ENCODE results near the gene EPS8.

The EPS8 gene

DNA sequence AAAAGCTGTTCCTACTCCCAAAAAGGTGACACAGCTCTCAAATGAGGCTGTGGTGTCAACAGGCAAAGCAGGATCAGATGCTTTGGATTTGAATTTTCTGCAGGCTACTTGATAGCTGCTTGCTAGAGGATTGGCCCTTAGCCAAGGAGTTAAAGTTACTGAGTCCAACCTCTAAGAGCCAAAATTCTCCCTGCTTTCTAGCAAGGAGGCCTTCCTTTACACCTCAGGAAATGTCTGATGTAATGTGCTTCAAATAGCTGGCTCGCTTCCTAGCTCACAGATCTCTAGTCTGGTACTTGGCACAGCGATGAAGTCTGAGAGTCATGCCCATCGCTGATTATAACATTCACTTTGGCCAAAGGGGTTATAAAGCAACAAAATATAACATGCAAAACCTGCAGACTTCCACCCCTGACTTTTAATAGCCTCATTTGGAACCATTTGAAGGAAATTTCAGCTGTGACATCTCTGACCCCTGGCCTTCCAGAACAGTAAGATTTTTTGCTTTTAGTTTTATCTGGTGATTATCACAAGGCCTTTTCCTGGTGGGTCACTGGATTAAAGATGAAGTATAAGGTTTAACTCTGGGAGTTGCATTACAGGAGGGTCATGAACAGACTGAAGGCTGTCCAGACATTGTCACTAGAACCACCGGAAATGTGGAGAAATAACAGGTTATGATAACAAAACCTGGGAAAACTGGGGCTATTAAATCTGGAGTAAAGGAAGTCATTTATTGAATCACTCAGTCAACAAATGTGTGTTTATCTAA is 189.7 kb downstream of the EPS8 start:
- Histone ChIP-seq H3K9me2 (ENCODE audit: low read depth, low read length) (no peaks in the 10 kb centered on the region), H3K27ac (ENCODE audit: low read depth, low read length, poor library complexity, severe bottlenecking) (no peak overlapping the region), H4K20me1 (ENCODE audit: insufficient read depth, low read length) (no peaks in the 10 kb centered on the region), H3F3A (ENCODE audit: insufficient read depth, low read length) (no peaks in the 10 kb centered on the region), H3K27me3 (ENCODE audit: insufficient read depth, low read length) (no peaks in the 10 kb centered on the region), H3K4me2 (ENCODE audit: low read length) (no peak overlapping the region), H3K36me3 (ENCODE audit: insufficient read depth, low read length) (no peaks in the 10 kb centered on the region), H3K9ac (ENCODE audit: low read length) (no peak overlapping the region), H3K9me3 (ENCODE audit: low read length) (no peaks in the 10 kb centered on the region), H3K4me1 (ENCODE audit: insufficient read depth, low read length, severe bottlenecking) (no peaks in the 10 kb centered on the region), H3K4me3 (ENCODE audit: low read depth, low read length, poor library complexity, severe bottlenecking) (no peak overlapping the region), H3K79me2 (ENCODE audit: insufficient read depth, low read length) (no peaks in the 10 kb centered on the region), H2AFZ (ENCODE audit: low read length) (no peak overlapping the region)
- TF ChIP-seq EZH2 (IDR thresholded peaks at IDR 0.05; ENCODE audit: borderline replicate concordance, low read length): no peak
- TF ChIP-seq, protein P1, sequence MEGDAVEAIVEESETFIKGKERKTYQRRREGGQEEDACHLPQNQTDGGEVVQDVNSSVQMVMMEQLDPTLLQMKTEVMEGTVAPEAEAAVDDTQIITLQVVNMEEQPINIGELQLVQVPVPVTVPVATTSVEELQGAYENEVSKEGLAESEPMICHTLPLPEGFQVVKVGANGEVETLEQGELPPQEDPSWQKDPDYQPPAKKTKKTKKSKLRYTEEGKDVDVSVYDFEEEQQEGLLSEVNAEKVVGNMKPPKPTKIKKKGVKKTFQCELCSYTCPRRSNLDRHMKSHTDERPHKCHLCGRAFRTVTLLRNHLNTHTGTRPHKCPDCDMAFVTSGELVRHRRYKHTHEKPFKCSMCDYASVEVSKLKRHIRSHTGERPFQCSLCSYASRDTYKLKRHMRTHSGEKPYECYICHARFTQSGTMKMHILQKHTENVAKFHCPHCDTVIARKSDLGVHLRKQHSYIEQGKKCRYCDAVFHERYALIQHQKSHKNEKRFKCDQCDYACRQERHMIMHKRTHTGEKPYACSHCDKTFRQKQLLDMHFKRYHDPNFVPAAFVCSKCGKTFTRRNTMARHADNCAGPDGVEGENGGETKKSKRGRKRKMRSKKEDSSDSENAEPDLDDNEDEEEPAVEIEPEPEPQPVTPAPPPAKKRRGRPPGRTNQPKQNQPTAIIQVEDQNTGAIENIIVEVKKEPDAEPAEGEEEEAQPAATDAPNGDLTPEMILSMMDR (IDR thresholded peaks at IDR 0.05; ENCODE audit: low read length): no peak

DNA sequence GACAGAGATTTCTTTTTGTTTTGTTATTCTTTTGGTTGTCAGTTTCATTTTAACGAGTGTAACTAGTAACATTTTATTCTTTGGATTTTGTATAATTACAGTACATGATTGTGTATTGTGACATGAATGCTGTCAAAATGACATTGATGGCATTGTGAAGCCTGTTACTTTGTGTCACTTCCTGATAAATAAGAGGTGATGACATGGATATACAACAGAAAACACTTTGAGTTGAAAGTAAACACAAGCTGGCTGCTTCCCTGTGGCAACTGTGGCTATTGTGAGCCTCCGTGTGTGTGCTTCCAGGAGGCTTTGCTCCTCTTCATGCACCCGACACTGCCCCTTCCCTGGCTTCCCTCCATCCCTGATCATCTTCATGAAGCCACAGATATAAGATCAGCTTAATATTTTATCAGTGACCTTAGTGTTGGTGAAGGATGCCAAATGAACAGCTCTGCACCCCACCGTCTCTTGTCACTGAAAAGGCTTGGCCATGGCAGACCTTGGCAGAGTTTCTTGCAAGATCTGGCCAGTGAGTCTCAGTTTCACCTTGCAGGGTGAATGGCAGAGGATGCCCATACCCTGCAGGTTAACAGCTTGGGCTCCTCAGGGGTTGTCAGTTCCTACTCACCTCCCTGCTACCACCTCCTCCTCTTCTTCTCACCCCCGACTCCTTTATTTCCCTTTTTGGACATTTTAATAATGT is 191.9 kb downstream of the EPS8 start:
- Histone ChIP-seq H3K9ac (ENCODE audit: low read length) (no peak overlapping the region), H3K4me3 (ENCODE audit: low read depth, low read length, poor library complexity, severe bottlenecking) (no peak overlapping the region), H3K36me3 (ENCODE audit: insufficient read depth, low read length) (no peaks in the 10 kb centered on the region), H3F3A (ENCODE audit: insufficient read depth, low read length) (no peaks in the 10 kb centered on the region), H3K27me3 (ENCODE audit: insufficient read depth, low read length) (no peaks in the 10 kb centered on the region), H3K4me1 (ENCODE audit: insufficient read depth, low read length, severe bottlenecking) (no peaks in the 10 kb centered on the region), H3K27ac (ENCODE audit: low read depth, low read length, poor library complexity, severe bottlenecking) (no peak overlapping the region), H3K9me2 (ENCODE audit: low read depth, low read length) (no peaks in the 10 kb centered on the region), H3K9me3 (ENCODE audit: low read length) (no peaks in the 10 kb centered on the region), H3K79me2 (ENCODE audit: insufficient read depth, low read length) (no peaks in the 10 kb centered on the region), H3K4me2 (ENCODE audit: low read length) (no peak overlapping the region), H4K20me1 (ENCODE audit: insufficient read depth, low read length) (no peaks in the 10 kb centered on the region), H2AFZ (ENCODE audit: low read length) (no peak overlapping the region)
- TF ChIP-seq, protein P1 (IDR thresholded peaks at IDR 0.05; ENCODE audit: low read length): no peak
- TF ChIP-seq EZH2 (IDR thresholded peaks at IDR 0.05; ENCODE audit: borderline replicate concordance, low read length): no peak

DNA sequence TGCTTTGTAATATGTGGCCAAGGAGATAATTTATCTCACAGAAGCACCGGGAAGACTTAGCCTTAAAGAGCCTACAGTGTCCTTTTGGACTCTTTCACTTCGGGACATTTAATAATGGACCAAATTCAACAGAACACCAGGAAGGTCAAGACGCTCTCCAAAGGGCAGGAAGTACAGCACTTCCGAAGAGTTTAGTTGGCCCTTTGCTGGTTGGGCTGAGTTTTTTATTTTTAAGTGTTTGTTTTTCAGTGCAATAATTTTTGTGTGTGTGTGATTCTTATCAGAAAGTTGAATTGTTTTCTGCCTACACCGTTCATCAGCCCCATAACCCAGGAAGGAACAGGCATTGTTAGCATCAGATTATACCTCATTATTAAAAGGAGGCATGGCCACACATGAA is 193.0 kb downstream of the EPS8 start:
- Histone ChIP-seq H3K9ac (ENCODE audit: low read length) (no peak overlapping the region), H3K4me3 (ENCODE audit: low read depth, low read length, poor library complexity, severe bottlenecking) (no peak overlapping the region), H3K79me2 (ENCODE audit: insufficient read depth, low read length) (no peaks in the 10 kb centered on the region), H3K27me3 (ENCODE audit: insufficient read depth, low read length) (no peaks in the 10 kb centered on the region), H3K4me1 (ENCODE audit: insufficient read depth, low read length, severe bottlenecking) (no peaks in the 10 kb centered on the region), H2AFZ (ENCODE audit: low read length) (no peak overlapping the region), H4K20me1 (ENCODE audit: insufficient read depth, low read length) (no peaks in the 10 kb centered on the region), H3K9me2 (ENCODE audit: low read depth, low read length) (no peaks in the 10 kb centered on the region), H3K4me2 (ENCODE audit: low read length) (no peak overlapping the region), H3K9me3 (ENCODE audit: low read length) (no peaks in the 10 kb centered on the region), H3F3A (ENCODE audit: insufficient read depth, low read length) (no peaks in the 10 kb centered on the region), H3K36me3 (ENCODE audit: insufficient read depth, low read length) (no peaks in the 10 kb centered on the region), H3K27ac (ENCODE audit: low read depth, low read length, poor library complexity, severe bottlenecking) (no peak overlapping the region)
- TF ChIP-seq, protein P1 (IDR thresholded peaks at IDR 0.05; ENCODE audit: low read length): no peak
- no peak for TF ChIP-seq EZH2 (IDR thresholded peaks at IDR 0.05; ENCODE audit: borderline replicate concordance, low read length)

Data from OCI-LY1 (cell line).